ENCODE data around the gene PLEKHG3. TPM values are rescaled to one million over a fixed set of nuclear protein-coding genes. Genes with fewer than 3 reads are reported as not detected.

PLEKHG3 gene
- polyA plus RNA-seq, 3 donors, result 6.3 to 21.6 (median 13.0) TPM

GRCh38 chr14:64673748-64674147 lies 30.5 kb upstream of the PLEKHG3 start:
- Histone ChIP-seq H3K9me3 (replicated peaks in 1 of 2; ENCODE audit: control insufficient read depth in 1 of 2, insufficient read depth in 1 of 2, low read length in 2 of 2) (no peaks in the 10 kb centered on the region), H3K79me2 (ENCODE audit: insufficient read depth, low read length) (no peaks in the 10 kb centered on the region), H3K27me3 (ENCODE audit: control insufficient read depth in 2 of 2, insufficient read depth in 2 of 2, low read length in 2 of 2) (no peaks in the 10 kb centered on the region), H3K27ac (ENCODE audit: low read depth in 1 of 2, low read length in 2 of 2) (peak overlapping the region; percentile 25 to 77), H2AFZ (ENCODE audit: insufficient read depth, low read depth, low read length, poor library complexity, severe bottlenecking) (peak overlapping the region; percentile 25), H3K9ac (ENCODE audit: insufficient read depth, low read length, poor library complexity, severe bottlenecking) (no peak overlapping the region), H3K4me2 (replicated peaks; ENCODE audit: extremely low read depth, low read length, poor library complexity, severe bottlenecking) (peak overlapping the region; percentile 18), H4K20me1 (ENCODE audit: insufficient read depth, low read length) (no peaks in the 10 kb centered on the region), H3K36me3 (replicated peaks in 1 of 2; ENCODE audit: control insufficient read depth in 1 of 2, insufficient read depth in 2 of 2, low read length in 2 of 2) (no peaks in the 10 kb centered on the region), H3K4me1 (ENCODE audit: control insufficient read depth in 1 of 2, insufficient read depth in 2 of 2, low read length in 2 of 2) (peaks cover 45 to 51% of the 10 kb centered on the region in 2 donors), H3K4me3 (replicated peaks in 1 of 3; ENCODE audit: low read depth in 2 of 3, low read length in 3 of 3) (peak overlapping the region in 1 of 3 experiments; percentile 1)
- Mint-ChIP-seq H3K4me1 (peaks cover 54% of the 10 kb centered on the region), H3K36me3 (no peaks in the 10 kb centered on the region), H3K27ac (peak overlapping the region; percentile 46 to 93 (median 82)), H3K9me3 (peaks cover 0 to 6% (median 4%) of the 10 kb centered on the region in 7 donors), H3K4me3 (peak overlapping the region in 1 of 2 donors; percentile 37), H3K27me3 (ENCODE audit: low read depth in 3 of 3) (peaks cover 0 to 9% (median 5%) of the 10 kb centered on the region in 3 donors)
- DNase-seq, result peak; percentile 78 to 86 (median 79)
- 0% methylated on average over 2 of the region's 6 CpGs for WGBS (ENCODE audit: insufficient coverage)
- intact Hi-C loops (cut with micrococcal nuclease), result loop anchor here (5.0 kb wide), 1 partner anchor 34 kb away; no protein-coding TSS in a partner anchor
- no peak for TF ChIP-seq CTCF (IDR thresholded peaks at IDR 0.05)

- Histone ChIP-seq H3K4me3 (replicated peaks in 1 of 3; ENCODE audit: low read depth in 2 of 3, low read length in 3 of 3) (peak overlapping the region in 1 of 3 experiments; percentile 1), H3K27me3 (ENCODE audit: control insufficient read depth in 2 of 2, insufficient read depth in 2 of 2, low read length in 2 of 2) (no peaks in the 10 kb centered on the region), H3K9ac (ENCODE audit: insufficient read depth, low read length, poor library complexity, severe bottlenecking) (no peak overlapping the region), H2AFZ (ENCODE audit: insufficient read depth, low read depth, low read length, poor library complexity, severe bottlenecking) (no peak overlapping the region), H3K36me3 (replicated peaks in 1 of 2; ENCODE audit: control insufficient read depth in 1 of 2, insufficient read depth in 2 of 2, low read length in 2 of 2) (no peaks in the 10 kb centered on the region), H3K4me1 (ENCODE audit: control insufficient read depth in 1 of 2, insufficient read depth in 2 of 2, low read length in 2 of 2) (peaks cover 45 to 51% of the 10 kb centered on the region in 2 donors), H4K20me1 (ENCODE audit: insufficient read depth, low read length) (no peaks in the 10 kb centered on the region), H3K9me3 (replicated peaks in 1 of 2; ENCODE audit: control insufficient read depth in 1 of 2, insufficient read depth in 1 of 2, low read length in 2 of 2) (no peaks in the 10 kb centered on the region), H3K79me2 (ENCODE audit: insufficient read depth, low read length) (no peaks in the 10 kb centered on the region), H3K4me2 (replicated peaks; ENCODE audit: extremely low read depth, low read length, poor library complexity, severe bottlenecking) (no peak overlapping the region), H3K27ac (ENCODE audit: low read depth in 1 of 2, low read length in 2 of 2) (no peak overlapping the region)
- Mint-ChIP-seq H3K9me3 (peaks cover 0 to 6% (median 4%) of the 10 kb centered on the region in 7 donors), H3K36me3 (no peaks in the 10 kb centered on the region), H3K27ac (peak overlapping the region in 3 of 7 donors; percentile 53 to 54 (median 54)), H3K4me1 (peaks cover 54% of the 10 kb centered on the region), H3K27me3 (ENCODE audit: low read depth in 3 of 3) (peaks cover 3 to 12% (median 5%) of the 10 kb centered on the region in 3 donors), H3K4me3 (no peak overlapping the region)
- no peak for TF ChIP-seq CTCF (IDR thresholded peaks at IDR 0.05)
- WGBS (ENCODE audit: insufficient coverage), result 50% methylated on average over 6 of the region's 10 CpGs
- intact Hi-C loops (cut with micrococcal nuclease), result loop anchor here (5.0 kb wide), 1 partner anchor 32 kb away; no protein-coding TSS in a partner anchor
- DNase-seq, result no peak
Observed at GRCh38 chr14:64674829-64675228, 29.4 kb upstream of the PLEKHG3 start.

Measured in CD14-positive monocyte (primary cell).